Activated naive CD8-positive, alpha-beta T cell (primary cell): Measurements from ENCODE around the gene FCER2.

Source experiments
- H3K27ac Mint-ChIP-seq: one replicate; pipeline ENCODE4 v1.8.0; 2021; ENCODE audit warnings: mixed read lengths
- H3K27me3 Mint-ChIP-seq: one replicate; pipeline ENCODE4 v1.8.0; 2021; ENCODE audit warnings: mixed read lengths
- H3K36me3 Mint-ChIP-seq: one replicate; pipeline ENCODE4 v1.8.0; 2021; ENCODE audit warnings: mixed read lengths
- H3K4me1 Mint-ChIP-seq: one replicate; pipeline ENCODE4 v1.8.0; 2021; ENCODE audit warnings: low read depth, mixed read lengths
- H3K4me3 Mint-ChIP-seq: one replicate; pipeline ENCODE4 v1.8.0; 2021; ENCODE audit warnings: mild to moderate bottlenecking, mixed read lengths
- H3K9me3 Mint-ChIP-seq: one replicate; pipeline ENCODE4 v1.8.0; 2021; ENCODE audit warnings: low read depth, mixed read lengths

The FCER2 gene

GRCh38 chr19:7678971-7679751, 22.8 kb downstream of the FCER2 start:
- Mint-ChIP-seq H3K27ac (peak overlapping the region; percentile 85), H3K27me3 (peaks cover 8% of the 10 kb centered on the region), H3K4me1 (peaks cover 50% of the 10 kb centered on the region), H3K9me3 (no peaks in the 10 kb centered on the region), H3K4me3 (peak overlapping the region; percentile 90), H3K36me3 (no peaks in the 10 kb centered on the region)

GRCh38 chr19:7677669-7678311, 24.1 kb downstream of the FCER2 start:
- peak overlapping the region; percentile 41 for H3K27ac Mint-ChIP-seq

GRCh38 chr19:7676854-7677253, 25.1 kb downstream of the FCER2 start, which contains the start of gene MCEMP1:
Gene MCEMP1, plus strand, starts transcription at chr19:7677090. Its CDS starts 31 bp downstream, at chr19:7677121.
- Mint-ChIP-seq H3K36me3 (no peaks in the 10 kb centered on the region), H3K27ac (no peak within 1 kb of the TSS)

More at GRCh38 chr19:7677669-7678311, 24.1 kb downstream of the FCER2 start:
- Mint-ChIP-seq H3K4me1 (peaks cover 49% of the 10 kb centered on the region), H3K27me3 (peaks cover 10% of the 10 kb centered on the region), H3K36me3 (no peaks in the 10 kb centered on the region), H3K9me3 (no peaks in the 10 kb centered on the region), H3K4me3 (peak overlapping the region; percentile 17)

GRCh38 chr19:7676376-7676775, 25.6 kb downstream of the FCER2 start:
- Mint-ChIP-seq H3K27me3 (peaks cover 12% of the 10 kb centered on the region), H3K4me1 (peaks cover 42% of the 10 kb centered on the region), H3K27ac (no peak overlapping the region), H3K9me3 (no peaks in the 10 kb centered on the region), H3K4me3 (no peak overlapping the region), H3K36me3 (no peaks in the 10 kb centered on the region)

More at GRCh38 chr19:7676854-7677253, 25.1 kb downstream of the FCER2 start, which contains the start of gene MCEMP1:
- Mint-ChIP-seq H3K9me3 (no peaks in the 10 kb centered on the region), H3K4me1 (peaks cover 45% of the 10 kb centered on the region), H3K27me3 (peaks cover 10% of the 10 kb centered on the region), H3K4me3 (peak within 1 kb of the TSS; percentile 17)

GRCh38 chr19:7674010-7675005, 27.6 kb downstream of the FCER2 start:
- peaks cover 41% of the 10 kb centered on the region for H3K4me1 Mint-ChIP-seq
- no peak overlapping the region for H3K27ac Mint-ChIP-seq
- no peaks in the 10 kb centered on the region for H3K9me3 Mint-ChIP-seq
- no peaks in the 10 kb centered on the region for H3K36me3 Mint-ChIP-seq
- H3K27me3 Mint-ChIP-seq = peaks cover 21% of the 10 kb centered on the region
- H3K4me3 Mint-ChIP-seq = no peak overlapping the region

- no peak overlapping the region for H3K4me3 Mint-ChIP-seq
- H3K27me3 Mint-ChIP-seq = peaks cover 20% of the 10 kb centered on the region
- H3K27ac Mint-ChIP-seq = no peak overlapping the region
- no peaks in the 10 kb centered on the region for H3K9me3 Mint-ChIP-seq
- H3K36me3 Mint-ChIP-seq = no peaks in the 10 kb centered on the region
- peaks cover 35% of the 10 kb centered on the region for H3K4me1 Mint-ChIP-seq
These were observed 29.4 kb downstream of the FCER2 start for GRCh38 chr19:7672522-7672921.

GRCh38 chr19:7670790-7671189, 31.1 kb downstream of the FCER2 start:
- H3K4me3 Mint-ChIP-seq = peak overlapping the region; percentile 75
- peaks cover 17% of the 10 kb centered on the region for H3K27me3 Mint-ChIP-seq

GRCh38 chr19:7670150-7670783, 31.7 kb downstream of the FCER2 start:
- Mint-ChIP-seq H3K9me3 (no peaks in the 10 kb centered on the region), H3K27me3 (peaks cover 18% of the 10 kb centered on the region), H3K36me3 (no peaks in the 10 kb centered on the region), H3K4me3 (peak overlapping the region; percentile 75), H3K4me1 (peaks cover 20% of the 10 kb centered on the region), H3K27ac (peak overlapping the region; percentile 22)

More at GRCh38 chr19:7670790-7671189, 31.1 kb downstream of the FCER2 start:
- Mint-ChIP-seq H3K4me1 (peaks cover 21% of the 10 kb centered on the region), H3K9me3 (no peaks in the 10 kb centered on the region), H3K27ac (no peak overlapping the region), H3K36me3 (no peaks in the 10 kb centered on the region)

GRCh38 chr19:7669641-7670040, 32.3 kb downstream of the FCER2 start:
- Mint-ChIP-seq H3K4me1 (peaks cover 20% of the 10 kb centered on the region), H3K4me3 (peak overlapping the region; percentile 65)

GRCh38 chr19:7668842-7669241, 33.1 kb downstream of the FCER2 start, which contains the start of gene RETN:
Gene RETN, plus strand, starts transcription at chr19:7669049. Its CDS starts 278 bp downstream, at chr19:7669327.
- peak within 1 kb of the TSS; percentile 43 for H3K27ac Mint-ChIP-seq
- no peaks in the 10 kb centered on the region for H3K36me3 Mint-ChIP-seq
- peaks cover 13% of the 10 kb centered on the region for H3K27me3 Mint-ChIP-seq
- peaks cover 14% of the 10 kb centered on the region for H3K4me1 Mint-ChIP-seq
- H3K9me3 Mint-ChIP-seq = no peaks in the 10 kb centered on the region
- H3K4me3 Mint-ChIP-seq = peak within 1 kb of the TSS; percentile 65

More at GRCh38 chr19:7669641-7670040, 32.3 kb downstream of the FCER2 start:
- Mint-ChIP-seq H3K27ac (peak overlapping the region; percentile 43), H3K27me3 (peaks cover 18% of the 10 kb centered on the region), H3K9me3 (no peaks in the 10 kb centered on the region), H3K36me3 (no peaks in the 10 kb centered on the region)

GRCh38 chr19:7665076-7665475, 36.9 kb downstream of the FCER2 start:
- peaks cover 8% of the 10 kb centered on the region for H3K4me1 Mint-ChIP-seq
- H3K27ac Mint-ChIP-seq = no peak overlapping the region
- no peaks in the 10 kb centered on the region for H3K9me3 Mint-ChIP-seq
- H3K36me3 Mint-ChIP-seq = no peaks in the 10 kb centered on the region
- H3K4me3 Mint-ChIP-seq = no peak overlapping the region
- peaks cover 5% of the 10 kb centered on the region for H3K27me3 Mint-ChIP-seq

GRCh38 chr19:7663706-7664105, 38.2 kb downstream of the FCER2 start:
- Mint-ChIP-seq H3K36me3 (no peaks in the 10 kb centered on the region), H3K27ac (no peak overlapping the region), H3K9me3 (no peaks in the 10 kb centered on the region), H3K27me3 (peaks cover 1% of the 10 kb centered on the region), H3K4me1 (peaks cover under 1% of the 10 kb centered on the region), H3K4me3 (no peak overlapping the region)

- Mint-ChIP-seq H3K9me3 (no peaks in the 10 kb centered on the region), H3K27me3 (peaks cover 1% of the 10 kb centered on the region), H3K27ac (no peak overlapping the region), H3K36me3 (no peaks in the 10 kb centered on the region), H3K4me1 (peaks cover 9% of the 10 kb centered on the region), H3K4me3 (no peak overlapping the region)
These were observed 39.3 kb downstream of the FCER2 start for GRCh38 chr19:7662657-7663056.
